GM19025 (cell line): ENCODE data around the gene LRMDA.

Source experiments
- ATAC-seq: cut with Tn5 transposase; IDR thresholded peaks from one replicate; pipeline ENCODE4 v1.9.1; 2021; ENCODE audit warnings: mild to moderate bottlenecking, low read depth, moderate library complexity; ENCODE audit not compliant: unreplicated experiment

LRMDA gene

GRCh38 chr10:75624638-75625037 is 193.2 kb downstream of the LRMDA start:
- ATAC-seq = no peak

GRCh38 chr10:75630746-75631145 is 199.3 kb downstream of the LRMDA start:
- no peak for ATAC-seq

GRCh38 chr10:75632805-75633462 is 201.5 kb downstream of the LRMDA start:
- no peak for ATAC-seq

GRCh38 chr10:75633568-75633967 is 202.1 kb downstream of the LRMDA start:
- ATAC-seq = no peak

GRCh38 chr10:75634947-75635346 is 203.5 kb downstream of the LRMDA start:
- no peak for ATAC-seq

GRCh38 chr10:75638752-75639151 is 207.3 kb downstream of the LRMDA start:
- no peak for ATAC-seq

GRCh38 chr10:75639736-75640135 is 208.3 kb downstream of the LRMDA start:
- ATAC-seq = no peak

GRCh38 chr10:75640381-75640780 is 209.0 kb downstream of the LRMDA start:
- ATAC-seq = no peak

GRCh38 chr10:75640803-75641202 is 209.4 kb downstream of the LRMDA start:
- no peak for ATAC-seq

- no peak for ATAC-seq
Measured at GRCh38 chr10:75643405-75643804, 212.0 kb downstream of the LRMDA start.

- ATAC-seq = no peak
Measured at GRCh38 chr10:75643944-75644692, 212.7 kb downstream of the LRMDA start.

- no peak for ATAC-seq
Measured at GRCh38 chr10:75645704-75646103, 214.3 kb downstream of the LRMDA start.

GRCh38 chr10:75646218-75646915 is 214.9 kb downstream of the LRMDA start:
- no peak for ATAC-seq

- ATAC-seq = no peak
Measured at GRCh38 chr10:75646916-75647315, 215.5 kb downstream of the LRMDA start.

- no peak for ATAC-seq
Measured at GRCh38 chr10:75647675-75648074, 216.3 kb downstream of the LRMDA start.

- ATAC-seq = no peak
Measured at GRCh38 chr10:75648351-75648750, 216.9 kb downstream of the LRMDA start.

GRCh38 chr10:75648854-75649253 is 217.4 kb downstream of the LRMDA start:
- no peak for ATAC-seq

GRCh38 chr10:75649466-75649865 is 218.0 kb downstream of the LRMDA start:
- no peak for ATAC-seq

GRCh38 chr10:75650648-75651047 is 219.2 kb downstream of the LRMDA start:
- ATAC-seq = no peak

- ATAC-seq = no peak
Measured at GRCh38 chr10:75651417-75651816, 220.0 kb downstream of the LRMDA start.

GRCh38 chr10:75652146-75652740 is 220.8 kb downstream of the LRMDA start:
- no peak for ATAC-seq
